T-helper 1 cell (primary cell): ENCODE measurements around the gene CT47A1.
"Not testable (repeated sequence)": the region's sequence is repeated elsewhere in the genome, so short reads cannot be mapped to it uniquely, and the experiment has no call there.

Source experiments
- DNase-seq, 5 donors: peaks; one replicate each; pipeline ENCODE4 v3.0.0-alpha.2; 2012 to 2020
- total RNA-seq, 4 donors: gene quantifications; one replicate each; lab custom pipeline; 2026; lab: John Stamatoyannopoulos, UW

The CT47A1 gene
- 0 reads per million in 4 donors for total RNA-seq

GRCh38 chrX:120985660-120986059 lies at the start of gene CT47A1:
Gene CT47A1 (minus strand): TSS chrX:120985760. CDS start chrX:120985529, 231 bp downstream.
- not testable (repeated sequence) for DNase-seq

- DNase-seq = no peak
Measured at GRCh38 chrX:121032531-121032930, 47.0 kb upstream of the CT47A1 start.

GRCh38 chrX:121030083-121030482 lies 44.5 kb upstream of the CT47A1 start:
- no peak for DNase-seq

GRCh38 chrX:121028419-121028818 lies 42.9 kb upstream of the CT47A1 start:
- no peak for DNase-seq

- DNase-seq = no peak
Measured at GRCh38 chrX:121014826-121015225, 29.3 kb upstream of the CT47A1 start.

GRCh38 chrX:121013897-121014455 lies 28.4 kb upstream of the CT47A1 start:
- DNase-seq = no peak

GRCh38 chrX:121011254-121011653 lies 25.7 kb upstream of the CT47A1 start:
- no peak for DNase-seq

- no peak for DNase-seq
Measured at GRCh38 chrX:121010218-121010617, 24.7 kb upstream of the CT47A1 start.

- DNase-seq = no peak
Measured at GRCh38 chrX:121009764-121010163, 24.2 kb upstream of the CT47A1 start.

GRCh38 chrX:121008920-121009319 lies 23.4 kb upstream of the CT47A1 start:
- DNase-seq = no peak

- no peak for DNase-seq
Measured at GRCh38 chrX:121000589-121000988, 15.0 kb upstream of the CT47A1 start.

- DNase-seq = no peak
Measured at GRCh38 chrX:120999413-120999812, 13.9 kb upstream of the CT47A1 start.

- not testable (repeated sequence) for DNase-seq
Measured at GRCh38 chrX:120956500-120956899, 29.1 kb downstream of the CT47A1 start, which contains the start of gene CT47A7. Gene CT47A7 (minus strand): TSS chrX:120956600. CDS start chrX:120956345, 255 bp downstream.
